Mucosa of descending colon (tissue), 3 donors: ENCODE measurements around the gene ABTB2. TPM values are rescaled to one million over a fixed set of nuclear protein-coding genes. Genes with fewer than 3 reads are reported as not detected.

Experiments
- ATAC-seq: fragments of 200-7000 bp; cut with Tn5 transposase; one replicate; pipeline ENCODE4 v1.9.1; 2020; ENCODE audit warnings: mild to moderate bottlenecking, moderate library complexity
- DNase-seq, 3 donors: peaks; one replicate each; pipeline ENCODE4 v3.0.0-alpha.2; 2020
- H3K36me3 ChIP-seq: fragments of 200-600 bp; one replicate; pipeline ENCODE4 v1.8.0; 2021; ENCODE audit warnings: low read depth, mild to moderate bottlenecking
- H3K4me1 ChIP-seq: fragments of 200-600 bp; one replicate; pipeline ENCODE4 v1.8.0; 2021; ENCODE audit warnings: low read depth, mild to moderate bottlenecking
- H3K4me3 ChIP-seq: fragments of 200-600 bp; one replicate; pipeline ENCODE4 v1.8.0; 2021; ENCODE audit warnings: mild to moderate bottlenecking
- H3K9me3 ChIP-seq: fragments of 200-600 bp; one replicate; pipeline ENCODE4 v1.8.0; 2021; ENCODE audit warnings: mild to moderate bottlenecking
- intact Hi-C, 2 donors: fragments of 100-400 bp; cut with DNase I in 1 of 2; cut with micrococcal nuclease in 1 of 2; formaldehyde crosslinking; loops; one replicate each; pipeline versions ENCODE4 v1.11.0 to v1.11.1; 2022; cut with DNase I, micrococcal nuclease
- total RNA-seq, 3 donors: library from RNA; stranded (reverse); fragmentation: NEBNext Ultra II Directional in 2 of 3; extraction: Animal tissue kit (Norgen Biotek cat#: 25700) in 2 of 3; gene quantifications; one replicate each; pipeline versions ENCODE4 v1.2.1 to v1.2.4, GENCODE V29; 2021 to 2023
- TF ChIP-seq, protein P1 (sequence below): fragments of 200-600 bp; IDR thresholded peaks from one replicate; pipeline ENCODE4 v1.8.0; 2022; ENCODE audit warnings: antibody characterized with exemption, mild to moderate bottlenecking
- donor health status: DM: no; HTN: no; CAD: no; lungs with moderate emphysema.
- donor health status: DM: no; HTN: no; CAD: no.
- donor health status: DM: no; HTN: yes; CAD: no.

ABTB2 gene
- total RNA-seq, 3 donors from 2014 or later: 12.8 to 16.8 (median 14.3) TPM

DNA sequence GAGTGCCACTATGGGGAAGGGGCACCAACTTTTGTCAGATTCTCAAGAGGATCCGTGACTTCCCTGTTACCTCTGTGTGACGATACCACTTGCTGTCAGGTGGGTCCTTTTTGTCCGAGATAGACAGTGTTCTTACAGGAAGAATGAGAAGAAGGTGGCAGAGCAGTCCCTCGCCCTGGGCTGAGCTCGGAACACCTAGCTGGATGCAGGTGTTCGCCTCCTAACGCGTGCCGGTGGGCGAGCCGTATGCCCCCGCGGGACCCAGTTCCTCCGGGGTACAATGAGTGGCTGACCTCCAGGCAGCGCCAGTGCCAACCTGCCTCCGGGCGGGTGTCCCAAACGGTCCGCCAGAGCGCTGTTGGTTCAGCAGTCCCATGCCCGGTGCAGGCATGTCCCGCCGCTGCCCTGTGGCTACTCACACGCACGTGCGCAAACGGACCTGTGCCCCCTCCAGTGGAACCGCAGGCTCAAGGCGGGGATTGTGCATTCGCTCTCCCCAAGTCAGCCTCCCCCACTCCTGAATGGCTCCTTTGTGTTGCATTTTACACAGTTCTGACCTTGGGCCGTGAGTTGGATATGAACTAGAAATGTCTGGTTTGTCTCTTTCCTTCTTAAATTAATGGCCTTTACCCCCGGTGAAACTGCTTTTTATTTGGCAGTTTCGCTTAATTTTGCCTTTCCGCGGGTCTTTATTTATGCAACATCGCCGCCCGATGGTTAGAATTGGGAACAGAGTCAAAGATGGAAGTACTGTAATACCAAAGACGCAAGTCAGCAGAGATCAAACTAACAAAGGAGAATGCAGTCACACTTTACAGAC lies 1.1 kb upstream of the ABTB2 start:
- H3K36me3 ChIP-seq: no peaks in the 10 kb centered on the region
- no peak overlapping the region for H3K4me3 ChIP-seq
- H3K9me3 ChIP-seq: no peaks in the 10 kb centered on the region
- ATAC-seq (peak; percentile 34), DNase-seq (peak; percentile 75 to 89 (median 84))
- peaks cover 16% of the 10 kb centered on the region for H3K4me1 ChIP-seq
- TF ChIP-seq, protein P1, sequence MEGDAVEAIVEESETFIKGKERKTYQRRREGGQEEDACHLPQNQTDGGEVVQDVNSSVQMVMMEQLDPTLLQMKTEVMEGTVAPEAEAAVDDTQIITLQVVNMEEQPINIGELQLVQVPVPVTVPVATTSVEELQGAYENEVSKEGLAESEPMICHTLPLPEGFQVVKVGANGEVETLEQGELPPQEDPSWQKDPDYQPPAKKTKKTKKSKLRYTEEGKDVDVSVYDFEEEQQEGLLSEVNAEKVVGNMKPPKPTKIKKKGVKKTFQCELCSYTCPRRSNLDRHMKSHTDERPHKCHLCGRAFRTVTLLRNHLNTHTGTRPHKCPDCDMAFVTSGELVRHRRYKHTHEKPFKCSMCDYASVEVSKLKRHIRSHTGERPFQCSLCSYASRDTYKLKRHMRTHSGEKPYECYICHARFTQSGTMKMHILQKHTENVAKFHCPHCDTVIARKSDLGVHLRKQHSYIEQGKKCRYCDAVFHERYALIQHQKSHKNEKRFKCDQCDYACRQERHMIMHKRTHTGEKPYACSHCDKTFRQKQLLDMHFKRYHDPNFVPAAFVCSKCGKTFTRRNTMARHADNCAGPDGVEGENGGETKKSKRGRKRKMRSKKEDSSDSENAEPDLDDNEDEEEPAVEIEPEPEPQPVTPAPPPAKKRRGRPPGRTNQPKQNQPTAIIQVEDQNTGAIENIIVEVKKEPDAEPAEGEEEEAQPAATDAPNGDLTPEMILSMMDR: peak; percentile 49
- intact Hi-C loops: loop anchor here in 1 of 2 donors (2.0 to 5.0 kb wide), 2 partner anchors 184 to 362 kb away; no protein-coding TSS in a partner anchor

DNA sequence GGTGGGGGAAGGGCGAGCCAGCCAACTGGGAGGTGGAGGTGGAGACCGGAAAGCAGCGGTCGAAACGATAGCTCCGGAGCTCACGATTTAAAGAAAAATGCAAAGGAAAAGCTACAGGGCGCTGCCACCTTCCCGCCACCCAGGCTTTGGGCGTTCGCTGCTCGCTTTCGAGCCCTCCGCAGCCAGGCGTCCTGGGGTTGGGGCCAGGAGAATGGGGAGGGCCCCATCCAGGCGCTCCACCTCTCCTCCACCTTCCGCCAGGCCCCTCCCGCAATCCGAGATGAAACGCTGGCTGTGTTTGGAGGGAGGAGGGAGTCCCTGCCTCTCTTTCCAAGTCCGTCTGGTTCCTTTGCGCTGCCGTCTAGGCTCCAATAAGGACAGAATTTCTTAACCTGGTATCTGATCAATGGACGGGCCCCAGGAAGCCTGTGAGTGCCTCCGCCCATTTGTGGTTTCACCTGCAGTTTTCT lies 483 bp upstream of the ABTB2 start:
- DNase-seq: peak; percentile 52 to 85 (median 78)
- Histone ChIP-seq H3K9me3 (no peaks in the 10 kb centered on the region), H3K36me3 (no peaks in the 10 kb centered on the region), H3K4me3 (no peak overlapping the region), H3K4me1 (peaks cover 16% of the 10 kb centered on the region)
- TF ChIP-seq, protein P1: no peak
- intact Hi-C loops: loop anchor here in 1 of 2 donors (2.0 to 5.0 kb wide), 2 partner anchors 183 to 361 kb away; no protein-coding TSS in a partner anchor
- peak; percentile 50 for ATAC-seq

DNA sequence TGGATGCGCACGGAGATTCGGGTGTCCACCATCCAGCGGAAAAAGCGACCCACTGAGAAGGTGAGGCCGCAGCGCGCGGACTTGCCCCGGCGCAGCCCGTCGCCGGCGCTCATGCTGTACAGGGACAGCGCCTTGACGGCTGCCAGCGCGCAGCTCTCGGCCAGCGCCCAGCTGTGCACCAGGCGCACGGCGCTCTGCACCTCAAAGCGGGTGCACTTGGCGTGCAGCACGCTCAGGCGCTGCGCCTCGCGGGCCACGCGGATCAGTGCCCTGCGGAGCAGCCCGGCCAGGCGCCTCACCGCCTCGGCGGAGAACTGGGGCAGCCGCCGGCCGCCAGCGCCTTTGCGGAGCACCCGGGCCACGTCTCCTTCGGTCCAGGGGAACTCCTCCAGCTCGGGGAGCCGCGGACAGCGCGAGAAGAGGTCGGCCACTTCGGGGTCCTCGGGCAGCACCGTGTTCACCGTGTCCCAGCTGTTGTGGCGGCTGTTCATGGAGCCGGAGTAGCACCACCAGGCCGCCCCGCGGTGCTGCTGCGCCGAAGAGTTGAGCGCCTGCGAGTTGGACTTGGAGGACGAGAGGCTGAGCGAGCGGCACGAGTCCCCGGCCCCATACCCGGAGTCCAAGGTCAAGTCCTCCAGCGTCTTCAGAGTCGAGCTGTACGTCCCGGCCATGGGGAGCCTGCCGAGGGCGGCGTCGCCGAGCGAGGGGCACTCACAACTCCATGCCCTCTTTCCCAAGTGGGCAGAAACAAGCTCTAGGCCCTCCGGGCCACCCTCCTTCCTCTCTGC lies 703 bp downstream of the ABTB2 start:
- ATAC-seq: peak; percentile 51

DNA sequence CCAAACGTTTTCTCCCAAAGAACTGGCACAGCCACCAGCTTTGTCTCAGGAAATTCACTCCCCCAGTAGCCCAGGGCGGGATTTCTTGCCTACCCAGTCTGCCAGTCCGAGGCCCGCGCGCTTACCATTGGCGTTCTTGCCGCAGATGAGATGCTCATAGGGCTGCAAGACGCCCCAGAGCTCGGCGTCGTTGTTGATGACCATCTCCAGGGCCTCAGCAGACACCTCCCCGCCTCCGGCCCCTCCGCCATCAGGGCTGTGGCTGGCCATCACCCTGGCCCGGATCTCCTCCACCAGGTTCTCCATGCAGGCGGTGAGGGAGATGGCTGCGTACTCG lies 1.3 kb downstream of the ABTB2 start:
- DNase-seq (peak in 1 of 3 donors; percentile 68), ATAC-seq (no peak)
- Histone ChIP-seq H3K4me3 (peak overlapping the region; percentile 31), H3K4me1 (peaks cover 16% of the 10 kb centered on the region), H3K9me3 (no peaks in the 10 kb centered on the region), H3K36me3 (no peaks in the 10 kb centered on the region)
- intact Hi-C loops: loop anchor here in 1 of 2 donors (5.0 kb wide), 1 partner anchor 359 kb away; no protein-coding TSS in a partner anchor
- TF ChIP-seq, protein P1: no peak

More for the DNA sequence above, 703 bp downstream of the ABTB2 start:
- TF ChIP-seq, protein P1: no peak
- peak overlapping the region; percentile 31 for H3K4me3 ChIP-seq
- H3K4me1 ChIP-seq: peaks cover 16% of the 10 kb centered on the region
- no peaks in the 10 kb centered on the region for H3K9me3 ChIP-seq
- DNase-seq: peak; percentile 50 to 80 (median 74)
- intact Hi-C loops: loop anchor here in 1 of 2 donors (5.0 kb wide), 1 partner anchor 360 kb away; no protein-coding TSS in a partner anchor
- no peaks in the 10 kb centered on the region for H3K36me3 ChIP-seq

DNA sequence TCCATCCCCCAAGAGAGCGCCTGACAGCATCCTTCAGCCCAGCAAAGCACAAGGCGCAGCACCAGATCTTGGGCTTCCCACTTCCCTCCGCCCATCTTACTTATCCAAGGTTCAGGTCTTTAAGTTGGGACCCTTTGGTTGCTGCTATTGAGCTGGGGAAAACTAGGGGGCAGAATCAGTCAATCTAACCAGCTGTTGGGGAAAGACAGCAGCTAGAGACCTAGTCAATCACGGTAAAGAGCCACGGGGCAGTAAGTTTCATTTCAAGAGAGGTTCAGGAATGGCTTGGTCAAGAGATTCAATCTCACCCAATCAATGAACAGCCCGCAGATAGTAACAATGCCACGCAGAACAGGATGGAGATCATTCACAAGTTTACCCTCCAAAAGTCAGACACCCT lies 1.7 kb downstream of the ABTB2 start:
- no peak for DNase-seq
- TF ChIP-seq, protein P1: no peak
- Histone ChIP-seq H3K9me3 (no peaks in the 10 kb centered on the region), H3K36me3 (no peaks in the 10 kb centered on the region), H3K4me1 (peaks cover 16% of the 10 kb centered on the region), H3K4me3 (no peak overlapping the region)
- intact Hi-C loops: loop anchor here in 1 of 2 donors (5.0 kb wide), 1 partner anchor 359 kb away; no protein-coding TSS in a partner anchor
- ATAC-seq: no peak
